A375 (cell line): ENCODE measurements around the gene SLC39A1. TPM values are rescaled to one million over a fixed set of nuclear protein-coding genes. Genes with fewer than 3 reads are reported as not detected.

Experiments
- small RNA-seq: library from RNA; depleted of rRNA; stranded (forward); fragments of <200 nt; gene quantifications from one replicate; pipeline ENCODE3, GENCODE V24; 2014
- total RNA-seq: library from RNA; depleted of rRNA; stranded (reverse); fragments of >200 nt; shearing (Covaris generic); gene quantifications from 2 replicates; pipeline ENCODE4 v1.2.3, GENCODE V29; 2014; rRNA removed

SLC39A1 gene, protein sequence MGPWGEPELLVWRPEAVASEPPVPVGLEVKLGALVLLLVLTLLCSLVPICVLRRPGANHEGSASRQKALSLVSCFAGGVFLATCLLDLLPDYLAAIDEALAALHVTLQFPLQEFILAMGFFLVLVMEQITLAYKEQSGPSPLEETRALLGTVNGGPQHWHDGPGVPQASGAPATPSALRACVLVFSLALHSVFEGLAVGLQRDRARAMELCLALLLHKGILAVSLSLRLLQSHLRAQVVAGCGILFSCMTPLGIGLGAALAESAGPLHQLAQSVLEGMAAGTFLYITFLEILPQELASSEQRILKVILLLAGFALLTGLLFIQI
- total RNA-seq: 180 and 181 TPM in 2 replicates

DNA sequence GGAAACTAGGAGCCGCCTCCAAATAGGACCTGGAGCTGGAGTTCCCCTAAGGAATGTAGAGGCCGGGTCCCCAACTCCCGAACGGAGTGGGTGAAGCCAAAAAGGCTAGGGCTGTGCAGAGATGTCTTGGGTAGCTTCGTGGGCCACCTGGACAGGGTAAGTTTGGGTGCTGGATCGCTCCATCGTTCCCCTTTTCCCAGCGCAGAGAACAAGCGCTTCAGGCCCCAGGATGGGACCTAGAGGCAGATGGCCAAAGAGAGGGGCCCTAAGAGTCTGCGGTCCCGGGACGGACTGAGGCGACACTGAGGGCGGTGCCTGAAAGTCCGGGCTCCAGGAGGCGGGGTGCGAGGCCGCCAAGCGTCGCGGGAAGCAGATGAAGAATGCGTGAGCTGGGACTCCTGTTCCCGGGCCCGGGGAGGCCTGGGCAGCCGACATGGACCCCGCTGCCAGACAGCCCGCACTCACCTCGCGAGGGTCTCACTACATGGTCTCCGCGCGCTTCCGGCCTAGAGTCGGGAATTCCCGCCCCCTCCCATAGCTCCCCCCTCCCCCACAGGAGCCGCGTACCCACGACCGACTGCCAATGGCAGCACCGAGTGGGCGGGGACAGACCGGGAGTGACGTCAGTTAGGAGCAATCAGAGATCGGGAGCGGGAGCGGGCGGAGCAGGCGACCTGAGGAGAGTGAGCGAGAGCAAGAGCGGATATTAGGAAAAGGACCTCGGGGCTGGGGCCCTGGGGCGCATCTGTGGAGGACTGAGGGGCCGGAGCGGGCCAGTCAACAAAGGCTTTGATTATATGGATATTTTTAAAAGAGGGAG is at the start of gene SLC39A1:
Gene SLC39A1, minus strand, starts transcription at position 508 of the 820 bp plus-strand sequence. CDS start 822 bp downstream, outside the sequence.

DNA sequence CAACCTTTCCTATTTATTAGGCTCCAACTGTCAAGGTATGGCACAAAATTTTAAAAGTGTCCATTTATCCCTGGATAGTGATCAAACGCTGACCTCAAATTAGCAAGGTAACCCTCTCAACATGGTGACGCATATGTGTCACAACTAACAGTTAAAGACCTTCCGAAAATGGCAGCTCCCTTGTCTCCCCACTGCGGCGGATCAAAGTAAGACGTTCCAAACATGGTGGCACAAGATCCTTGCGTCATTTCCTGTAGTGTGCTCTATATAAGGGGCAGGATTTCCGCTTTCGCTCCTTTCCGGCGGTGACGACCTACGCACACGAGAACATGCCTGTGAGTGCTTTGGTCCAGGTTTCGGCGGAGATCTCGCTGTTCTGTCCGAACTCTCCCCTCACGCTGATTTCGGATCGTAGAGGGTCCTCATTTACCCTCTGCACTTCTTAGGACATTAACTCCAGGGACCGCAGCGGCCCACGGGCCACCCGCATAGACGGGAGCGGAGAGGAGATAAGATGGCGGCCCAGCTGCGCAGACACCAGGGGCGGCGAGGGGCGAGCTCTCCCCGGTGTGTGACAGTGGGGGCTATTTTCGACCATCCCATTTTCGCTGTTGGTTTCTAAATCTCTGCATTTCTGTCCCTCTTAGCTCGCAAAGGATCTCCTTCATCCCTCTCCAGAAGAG is 27.3 kb upstream of the SLC39A1 start, which contains the start of gene RPS27:
Gene RPS27, plus strand, starts transcription at position 295 of the 683 bp plus-strand sequence. Its CDS starts 35 bp downstream, at position 330.

DNA sequence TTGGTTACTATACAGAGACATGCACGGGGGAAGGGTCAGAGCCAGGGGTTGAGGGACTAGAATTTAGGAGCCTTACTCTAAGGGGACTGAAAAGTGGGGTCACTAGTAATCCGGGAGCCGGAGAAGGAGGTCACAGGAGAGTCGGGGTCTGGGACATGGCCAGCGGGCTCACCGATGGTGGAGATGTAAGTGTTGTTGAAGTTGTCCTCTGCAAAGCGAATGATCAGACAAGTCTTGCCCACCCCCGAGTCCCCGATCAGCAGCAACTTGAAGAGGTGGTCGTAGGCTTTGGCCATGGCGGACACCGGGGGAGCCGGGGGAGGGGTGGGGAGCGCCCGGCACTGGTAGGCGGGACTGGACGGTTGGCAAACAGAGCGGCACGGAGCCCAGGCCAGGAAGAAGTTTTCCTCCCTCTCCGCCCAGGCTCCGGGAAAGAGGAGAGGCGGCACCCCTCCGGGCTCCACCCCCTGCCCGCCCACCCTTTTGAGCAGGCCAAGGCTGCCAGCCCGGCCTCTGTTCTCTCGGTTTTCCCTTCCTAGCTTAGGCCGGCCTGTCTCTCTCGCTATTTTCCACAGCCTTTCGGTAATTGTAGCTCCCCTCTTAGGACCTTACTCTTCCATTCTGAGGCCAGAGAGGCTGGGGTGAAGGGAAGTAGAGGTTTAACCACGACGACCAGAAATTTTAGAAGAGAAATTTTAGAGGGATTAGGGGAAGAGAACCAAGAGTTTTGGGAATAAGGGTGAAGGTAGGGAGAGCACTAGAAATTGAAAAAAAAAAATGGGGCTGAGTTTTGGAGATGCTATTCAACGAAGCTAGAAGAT is 22.8 kb upstream of the SLC39A1 start, which contains the start of gene RAB13:
Gene RAB13, minus strand, starts transcription at position 399 of the 821 bp plus-strand sequence. Its CDS starts 103 bp downstream, at position 296.

DNA sequence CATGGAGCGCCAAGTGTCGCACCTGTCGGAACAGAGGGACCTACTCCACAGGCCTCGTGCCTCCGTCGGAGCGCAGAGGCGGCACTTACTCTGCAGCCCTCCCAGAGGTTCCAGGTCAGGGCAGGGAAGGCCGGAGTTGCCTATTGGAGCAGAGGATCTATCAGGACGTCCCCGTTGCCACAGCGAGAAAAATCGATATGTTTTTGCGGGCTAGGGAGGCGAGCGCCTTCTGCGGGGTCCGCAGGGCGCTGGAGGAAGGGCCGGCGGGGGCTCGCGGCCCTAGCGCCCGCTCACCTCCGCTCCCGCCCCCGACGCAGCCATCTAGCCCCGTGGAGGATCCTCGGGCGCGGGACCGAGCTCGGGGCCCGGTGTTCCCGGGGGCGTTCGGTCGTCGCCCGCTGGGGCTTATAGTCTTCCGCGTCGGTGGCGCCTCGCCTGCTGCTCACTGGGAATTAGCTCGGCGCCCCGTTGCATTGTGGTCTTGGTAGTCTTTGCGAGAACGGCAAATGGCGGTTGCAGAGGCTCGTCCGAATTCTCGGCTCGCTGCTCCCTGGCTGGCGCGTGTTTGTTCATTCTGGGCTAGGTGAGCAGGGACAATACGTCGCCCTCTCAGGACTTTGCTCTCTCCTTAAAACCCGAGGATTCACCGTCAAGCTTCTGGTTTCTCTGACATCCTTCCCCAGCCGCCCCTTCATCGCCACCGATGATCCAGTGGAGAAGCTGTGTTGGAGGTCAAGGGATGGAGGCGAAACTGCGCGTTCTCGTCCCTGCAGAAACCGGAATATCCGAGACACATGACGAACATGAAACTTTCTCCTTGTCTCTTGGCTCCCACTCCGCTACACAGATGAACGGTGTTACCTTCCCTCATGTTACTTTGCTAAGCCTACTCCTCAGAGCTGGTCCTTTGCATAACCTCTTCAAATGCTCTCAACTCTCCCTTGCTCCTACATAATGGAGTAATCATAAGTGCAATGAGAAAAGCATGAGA is 14.2 kb upstream of the SLC39A1 start, which contains the start of gene JTB:
Gene JTB, minus strand, starts transcription at position 425 of the 991 bp plus-strand sequence. Its CDS starts 422 bp downstream, at position 3.

DNA sequence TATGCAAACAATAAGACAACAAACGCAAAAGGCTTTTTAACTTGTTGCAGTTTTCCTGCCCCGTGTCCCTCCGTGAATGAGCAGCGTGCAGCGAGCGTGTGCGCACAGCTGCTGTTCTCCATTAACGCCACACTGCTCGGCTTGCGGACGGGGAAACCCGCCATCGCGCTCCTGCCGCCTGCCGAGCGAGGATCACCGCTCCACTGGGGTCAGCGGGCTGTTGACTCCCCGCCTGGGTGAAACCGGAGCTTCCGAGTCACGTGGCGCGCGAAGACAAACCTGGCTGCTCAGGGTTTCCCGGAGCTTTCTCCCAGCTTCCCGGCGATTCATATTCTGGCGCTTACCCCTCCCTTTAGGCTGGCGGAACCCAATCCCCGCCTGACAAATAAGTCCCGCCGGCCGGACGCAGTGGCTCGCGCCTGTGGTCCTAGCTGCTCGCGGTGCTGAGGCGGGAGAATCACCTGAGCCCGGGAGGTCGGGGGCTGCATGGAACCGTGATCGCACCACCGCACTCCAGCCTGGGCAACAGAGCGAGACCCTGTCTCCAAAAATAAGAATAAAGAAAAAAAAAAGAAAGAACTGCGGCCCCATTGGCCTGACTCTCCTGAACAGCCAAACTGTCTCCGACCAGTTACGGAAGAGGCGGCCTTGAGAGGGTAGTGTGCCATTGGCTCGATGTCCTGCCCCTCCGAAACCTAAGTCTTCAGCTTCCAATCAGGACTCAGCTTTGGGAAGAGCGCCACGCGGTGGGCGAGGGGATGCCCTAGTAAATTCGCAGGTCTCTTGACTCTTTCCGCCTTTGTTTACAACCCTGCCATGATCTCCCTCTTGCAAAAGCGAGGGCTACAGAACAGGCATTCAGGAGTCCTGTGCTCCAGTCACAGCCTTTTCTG is 4.0 kb upstream of the SLC39A1 start, which contains the start of gene CREB3L4:
Gene CREB3L4, plus strand, starts transcription at position 796 of the 893 bp plus-strand sequence. CDS start 624 bp downstream, outside the sequence.

DNA sequence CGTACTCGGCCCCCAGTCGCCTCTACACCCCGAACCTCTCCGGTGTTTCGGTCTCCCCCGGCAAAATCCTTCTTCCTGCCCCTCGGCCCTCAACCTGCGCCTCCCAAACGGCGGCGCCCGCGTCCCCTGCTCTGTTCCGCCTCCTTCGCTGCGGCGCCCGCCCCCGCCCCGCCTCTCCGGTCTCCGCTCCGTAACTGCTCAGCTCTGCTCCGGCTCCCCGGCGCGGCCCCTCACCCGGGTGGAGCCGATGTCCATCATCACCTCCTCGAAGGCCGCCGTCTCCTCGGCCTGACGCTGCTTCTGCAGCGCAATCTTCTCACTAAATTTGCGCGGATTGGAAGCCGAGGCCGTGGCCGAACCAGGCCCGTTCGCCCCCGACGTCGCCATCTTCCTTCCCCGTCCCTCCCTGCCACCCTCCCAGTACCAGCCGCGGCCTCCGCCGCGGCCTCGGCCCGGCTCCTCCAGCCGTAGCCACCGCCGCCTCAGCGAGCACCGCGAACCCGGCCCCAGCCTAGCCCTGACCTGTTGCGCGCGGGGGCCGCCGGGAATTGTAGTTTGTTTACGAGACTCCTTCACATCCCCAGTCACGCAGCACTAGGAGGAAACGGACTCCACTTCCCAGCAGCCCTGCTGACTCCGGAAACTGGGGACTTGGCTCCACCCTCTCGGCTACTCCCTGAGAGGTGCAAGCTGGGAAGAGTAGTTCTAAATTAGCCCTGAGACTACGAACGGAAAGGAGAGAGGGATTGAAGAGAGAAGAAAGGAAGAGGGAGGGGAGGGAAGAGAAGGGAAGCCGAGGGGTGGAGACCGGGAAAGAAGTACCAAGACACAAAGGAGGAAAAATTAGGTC is 5.0 kb downstream of the SLC39A1 start, which contains the start of gene CRTC2:
Gene CRTC2, minus strand, starts transcription at position 502 of the 850 bp plus-strand sequence. Its CDS starts 115 bp downstream, at position 387.

DNA sequence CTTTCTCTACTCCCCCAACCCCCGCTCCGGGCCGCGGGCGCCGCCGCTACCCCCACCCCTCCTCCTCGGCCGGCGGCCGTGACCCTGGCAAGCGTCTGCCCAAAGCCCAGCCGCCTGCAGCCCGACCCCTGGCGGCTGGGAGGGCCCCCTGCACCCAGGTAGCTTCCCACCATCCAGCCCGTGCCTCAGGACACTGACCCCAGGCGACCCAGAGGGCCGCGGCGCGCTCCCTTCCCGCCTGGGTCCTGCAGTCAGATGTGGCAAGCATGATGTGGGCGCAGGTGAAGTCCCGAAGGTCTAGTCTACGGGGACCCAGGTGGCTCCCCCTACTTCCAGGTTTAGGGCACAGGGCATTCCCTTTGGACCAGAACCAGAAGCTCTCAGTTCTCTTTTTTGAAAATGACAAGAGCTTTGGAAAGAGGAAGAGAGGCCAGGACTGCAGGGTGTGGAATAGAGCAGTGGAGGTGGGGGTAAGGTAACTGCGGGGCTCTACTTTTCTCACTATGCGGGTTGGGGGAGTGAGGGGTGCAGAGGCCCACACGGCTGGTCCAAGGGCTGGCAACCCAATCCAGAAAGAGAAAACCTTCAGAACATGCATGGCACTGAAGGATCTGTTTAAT is 16.6 kb downstream of the SLC39A1 start, which contains the start of gene DENND4B:
Gene DENND4B, minus strand, starts transcription at position 97 of the 620 bp plus-strand sequence. CDS start 2,344 bp downstream, outside the sequence.

DNA sequence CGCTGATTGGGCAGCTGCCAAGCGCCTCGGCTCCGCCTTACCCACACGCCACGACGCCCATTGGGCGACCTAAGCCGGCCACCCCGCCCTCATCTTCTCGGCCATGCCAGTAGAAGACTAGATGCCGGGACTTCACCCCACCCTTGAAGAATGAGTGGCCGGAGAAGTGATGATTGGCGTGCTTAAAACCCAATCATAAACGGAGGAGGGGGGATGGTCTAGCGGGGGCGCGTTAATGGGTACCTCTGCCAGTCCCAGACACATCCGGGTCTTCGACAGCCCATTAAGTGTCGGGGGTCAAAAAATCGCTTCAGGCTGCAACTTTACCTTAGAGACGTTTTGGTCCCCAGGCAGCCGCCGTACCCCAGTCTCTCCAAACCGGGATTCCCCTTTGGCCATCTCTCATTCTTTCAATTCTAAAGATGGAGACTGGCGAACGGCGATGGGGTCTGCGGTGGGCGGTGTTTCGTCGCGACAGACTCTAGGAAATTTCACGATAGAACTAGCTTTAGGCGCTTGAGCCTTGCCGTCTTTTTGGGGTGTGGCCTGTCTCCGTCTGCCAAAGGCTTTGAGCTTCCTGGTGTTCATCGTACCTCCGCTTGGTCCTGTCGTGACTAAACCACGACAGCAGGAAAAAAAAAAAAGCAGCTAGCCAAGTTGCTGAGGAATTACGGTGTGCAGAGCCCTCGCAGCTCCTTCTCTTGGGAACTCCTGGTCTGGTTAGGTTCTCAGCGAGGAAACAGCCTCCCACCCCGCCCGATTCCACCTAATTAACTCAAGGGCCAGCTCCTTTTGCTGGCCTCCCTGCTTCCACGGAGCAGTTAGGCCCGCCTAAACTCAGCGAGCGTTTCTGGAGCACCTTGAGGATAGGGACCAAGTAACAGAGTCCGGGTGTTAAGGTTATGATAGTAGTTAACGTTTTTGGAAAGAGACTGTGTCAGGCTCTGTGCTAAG is 40.1 kb downstream of the SLC39A1 start, which contains the start of gene GATAD2B:
Gene GATAD2B, minus strand, starts transcription at position 1 of the 954 bp plus-strand sequence. CDS start 94,625 bp downstream, outside the sequence.

Small RNAs within 50 kb of the gene (small RNA-seq; reads per million reads assigned to genes)
- gene MIR6737: not detected

Other genes with a start within 250 kb of the SLC39A1 start
- gene INTS3, start 235.5 kb downstream of the SLC39A1 start, total RNA-seq: 37.6 and 41.5 TPM in 2 replicates
- 10.2 and 14.5 TPM in 2 replicates for gene SLC27A3, start 188.1 kb downstream of the SLC39A1 start, total RNA-seq
- 9.7 and 11.2 TPM in 2 replicates for gene GATAD2B, start 40.6 kb downstream of the SLC39A1 start, total RNA-seq
- 34.9 and 35.8 TPM in 2 replicates for gene DENND4B, start 16.8 kb downstream of the SLC39A1 start, total RNA-seq
- 24.2 and 79.5 TPM in 2 replicates for gene CRTC2, start 4.9 kb downstream of the SLC39A1 start, total RNA-seq
- 22.7 and 28.3 TPM in 2 replicates for gene CREB3L4, start 4.4 kb upstream of the SLC39A1 start, total RNA-seq
- 219 and 221 TPM in 2 replicates for gene JTB, start 14.1 kb upstream of the SLC39A1 start, total RNA-seq
- 76.3 and 82.2 TPM in 2 replicates for gene RAB13, start 22.8 kb upstream of the SLC39A1 start, total RNA-seq
- 4,591 and 4,593 TPM in 2 replicates for gene RPS27, start 27.2 kb upstream of the SLC39A1 start, total RNA-seq
- gene NUP210L, start 191.5 kb upstream of the SLC39A1 start, total RNA-seq: 0.08 TPM in 1 of 2 replicates, not detected in the other
- gene TPM3, start 228.6 kb upstream of the SLC39A1 start, total RNA-seq: 590 and 822 TPM in 2 replicates
- not detected in 2 replicates for gene CFAP141, start 242.8 kb upstream of the SLC39A1 start, total RNA-seq